ENCODE data around the gene FARS2. TPM values are rescaled to one million over a fixed set of nuclear protein-coding genes. Genes with fewer than 3 reads are reported as not detected.

FARS2 gene
- total RNA-seq, 1 experiment from 2014 or later = 17.8 TPM

GRCh38 chr6:5443491-5443890, 182.2 kb downstream of the FARS2 start:
- no peak for DNase-seq (ENCODE audit: low spot score)
- Histone ChIP-seq H3K36me3 (ENCODE audit: insufficient read depth, low read length, poor library complexity, severe bottlenecking) (no peaks in the 10 kb centered on the region), H3K27me3 (replicated peaks; ENCODE audit: insufficient read depth, low read depth, low read length, poor library complexity) (no peaks in the 10 kb centered on the region), H3K27ac (ENCODE audit: low read depth, low read length, poor library complexity, severe bottlenecking) (no peak overlapping the region), H3K9me3 (ENCODE audit: low read depth, low read length, poor library complexity, severe bottlenecking) (no peaks in the 10 kb centered on the region), H3K4me3 (ENCODE audit: low read depth, low read length, poor library complexity, severe bottlenecking) (no peak overlapping the region), H3K4me1 (ENCODE audit: insufficient read depth, low read length, poor library complexity, severe bottlenecking) (no peaks in the 10 kb centered on the region)
- BruUV-seq (replicated peaks) = no TSS peak
- intact Hi-C loops (cut with micrococcal nuclease; ENCODE audit: unreplicated experiment) = no loop called here
- ChIA-PET CTCF (interaction anchor here (0.6 kb wide), 1 partner anchor 141 kb away, joined by 3 read pairs; no protein-coding TSS in a partner anchor), POLR2A (ENCODE audit: low non-redundant PET) (no interaction called here)
- TF ChIP-seq EZH2 (IDR thresholded peaks at IDR 0.05; ENCODE audit: borderline replicate concordance, low read depth, low read length, poor library complexity, severe bottlenecking) (no peak), CTCF (conservative IDR thresholded peaks at IDR 0.05; ENCODE audit: low read depth, low read length) (no peak)

GRCh38 chr6:5446362-5447075, 185.2 kb downstream of the FARS2 start:
- Histone ChIP-seq H3K27ac (ENCODE audit: low read depth, low read length, poor library complexity, severe bottlenecking) (no peak overlapping the region), H3K27me3 (replicated peaks; ENCODE audit: insufficient read depth, low read depth, low read length, poor library complexity) (no peaks in the 10 kb centered on the region), H3K4me3 (ENCODE audit: low read depth, low read length, poor library complexity, severe bottlenecking) (no peak overlapping the region), H3K36me3 (ENCODE audit: insufficient read depth, low read length, poor library complexity, severe bottlenecking) (no peaks in the 10 kb centered on the region), H3K9me3 (ENCODE audit: low read depth, low read length, poor library complexity, severe bottlenecking) (no peaks in the 10 kb centered on the region), H3K4me1 (ENCODE audit: insufficient read depth, low read length, poor library complexity, severe bottlenecking) (no peaks in the 10 kb centered on the region)
- no TSS peak for BruUV-seq (replicated peaks)
- POLR2A ChIA-PET (ENCODE audit: low non-redundant PET) = no interaction called here
- TF ChIP-seq CTCF (conservative IDR thresholded peaks at IDR 0.05; ENCODE audit: low read depth, low read length) (no peak), EZH2 (IDR thresholded peaks at IDR 0.05; ENCODE audit: borderline replicate concordance, low read depth, low read length, poor library complexity, severe bottlenecking) (no peak)
- CTCF ChIA-PET = no interaction called here
- intact Hi-C loops (cut with micrococcal nuclease; ENCODE audit: unreplicated experiment) = no loop called here
- no peak for DNase-seq (ENCODE audit: low spot score)

- Histone ChIP-seq H3K4me1 (ENCODE audit: insufficient read depth, low read length, poor library complexity, severe bottlenecking) (no peaks in the 10 kb centered on the region), H3K9me3 (ENCODE audit: low read depth, low read length, poor library complexity, severe bottlenecking) (no peaks in the 10 kb centered on the region), H3K27me3 (replicated peaks; ENCODE audit: insufficient read depth, low read depth, low read length, poor library complexity) (no peaks in the 10 kb centered on the region), H3K4me3 (ENCODE audit: low read depth, low read length, poor library complexity, severe bottlenecking) (no peak overlapping the region), H3K36me3 (ENCODE audit: insufficient read depth, low read length, poor library complexity, severe bottlenecking) (no peaks in the 10 kb centered on the region), H3K27ac (ENCODE audit: low read depth, low read length, poor library complexity, severe bottlenecking) (no peak overlapping the region)
- BruUV-seq (replicated peaks) = no TSS peak
- intact Hi-C loops (cut with micrococcal nuclease; ENCODE audit: unreplicated experiment) = no loop called here
- CTCF ChIA-PET = no interaction called here
- DNase-seq (ENCODE audit: low spot score) = no peak
- POLR2A ChIA-PET (ENCODE audit: low non-redundant PET) = no interaction called here
- no peak for TF ChIP-seq EZH2 (IDR thresholded peaks at IDR 0.05; ENCODE audit: borderline replicate concordance, low read depth, low read length, poor library complexity, severe bottlenecking)
- TF ChIP-seq CTCF (conservative IDR thresholded peaks at IDR 0.05; ENCODE audit: low read depth, low read length) = no peak
These were observed 186.6 kb downstream of the FARS2 start for GRCh38 chr6:5447921-5448320.

All from A673 (cell line).